CD4-positive, alpha-beta T cell treated with Interleukin-2 at 100 ng/mL for 4 hours (primary cell): ENCODE data around the gene CT45A5.
"Not testable (repeated sequence)": the region's sequence is repeated elsewhere in the genome, so short reads cannot be mapped to it uniquely, and the experiment has no call there.

Source experiments
- DNase-seq: peaks from one replicate; pipeline ENCODE4 v3.0.0-alpha.2; 2020; ENCODE audit warnings: low spot score

Gene CT45A5, protein sequence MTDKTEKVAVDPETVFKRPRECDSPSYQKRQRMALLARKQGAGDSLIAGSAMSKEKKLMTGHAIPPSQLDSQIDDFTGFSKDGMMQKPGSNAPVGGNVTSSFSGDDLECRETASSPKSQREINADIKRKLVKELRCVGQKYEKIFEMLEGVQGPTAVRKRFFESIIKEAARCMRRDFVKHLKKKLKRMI

DNA sequence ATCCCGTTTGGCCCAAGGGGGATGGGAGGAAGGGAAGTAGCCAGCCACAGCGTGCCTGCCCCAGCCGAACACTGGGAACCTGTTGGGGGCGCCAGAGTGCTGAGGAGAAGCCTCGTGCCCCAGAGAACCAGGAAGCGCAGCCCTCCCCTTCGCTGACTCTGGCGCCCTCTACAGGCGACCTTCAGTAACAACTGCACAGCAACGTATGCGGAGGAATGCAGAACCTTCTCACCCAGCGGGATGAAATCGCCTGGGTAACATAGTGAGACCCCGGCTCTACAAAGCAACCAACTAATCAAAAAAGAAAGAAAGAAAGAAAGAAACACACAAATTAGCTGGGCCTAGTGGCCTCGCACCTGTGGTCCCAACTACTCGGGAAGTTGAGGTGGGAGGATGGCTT lies at the start of gene CT45A5:
TSS of gene CT45A5 (minus strand) at position 101 of the 400 bp plus-strand sequence. CDS start 3,774 bp downstream, outside the sequence.
- not testable (repeated sequence) for DNase-seq

DNA sequence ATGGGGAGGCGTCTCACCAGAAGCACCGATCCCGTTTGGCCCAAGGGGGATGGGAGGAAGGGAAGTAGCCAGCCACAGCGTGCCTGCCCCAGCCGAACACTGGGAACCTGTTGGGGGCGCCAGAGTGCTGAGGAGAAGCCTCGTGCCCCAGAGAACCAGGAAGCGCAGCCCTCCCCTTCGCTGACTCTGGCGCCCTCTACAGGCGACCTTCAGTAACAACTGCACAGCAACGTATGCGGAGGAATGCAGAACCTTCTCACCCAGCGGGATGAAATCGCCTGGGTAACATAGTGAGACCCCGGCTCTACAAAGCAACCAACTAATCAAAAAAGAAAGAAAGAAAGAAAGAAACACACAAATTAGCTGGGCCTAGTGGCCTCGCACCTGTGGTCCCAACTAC lies 34.6 kb upstream of the CT45A5 start, which contains the start of gene CT45A2:
TSS of gene CT45A2 (minus strand) at position 101 of the 400 bp plus-strand sequence. CDS start 3,747 bp downstream, outside the sequence.
- DNase-seq = not testable (repeated sequence)

DNA sequence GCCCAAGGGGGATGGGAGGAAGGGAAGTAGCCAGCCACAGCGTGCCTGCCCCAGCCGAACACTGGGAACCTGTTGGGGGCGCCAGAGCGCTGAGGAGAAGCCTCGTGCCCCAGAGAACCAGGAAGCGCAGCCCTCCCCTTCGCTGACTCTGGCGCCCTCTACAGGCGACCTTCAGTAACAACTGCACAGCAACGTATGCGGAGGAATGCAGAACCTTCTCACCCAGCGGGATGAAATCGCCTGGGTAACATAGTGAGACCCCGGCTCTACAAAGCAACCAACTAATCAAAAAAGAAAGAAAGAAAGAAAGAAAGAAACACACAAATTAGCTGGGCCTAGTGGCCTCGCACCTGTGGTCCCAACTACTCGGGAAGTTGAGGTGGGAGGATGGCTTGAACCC lies 17.4 kb upstream of the CT45A5 start, which contains the start of gene CT45A6:
TSS of gene CT45A6 (minus strand) at position 101 of the 400 bp plus-strand sequence. CDS start 3,794 bp downstream, outside the sequence.
- not testable (repeated sequence) for DNase-seq

DNA sequence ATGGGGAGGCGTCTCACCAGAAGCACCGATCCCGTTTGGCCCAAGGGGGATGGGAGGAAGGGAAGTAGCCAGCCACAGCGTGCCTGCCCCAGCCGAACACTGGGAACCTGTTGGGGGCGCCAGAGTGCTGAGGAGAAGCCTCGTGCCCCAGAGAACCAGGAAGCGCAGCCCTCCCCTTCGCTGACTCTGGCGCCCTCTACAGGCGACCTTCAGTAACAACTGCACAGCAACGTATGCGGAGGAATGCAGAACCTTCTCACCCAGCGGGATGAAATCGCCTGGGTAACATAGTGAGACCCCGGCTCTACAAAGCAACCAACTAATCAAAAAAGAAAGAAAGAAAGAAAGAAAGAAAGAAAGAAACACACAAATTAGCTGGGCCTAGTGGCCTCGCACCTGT lies 17.2 kb downstream of the CT45A5 start, which contains the start of gene CT45A3:
TSS of gene CT45A3 (minus strand) at position 101 of the 400 bp plus-strand sequence. CDS start 3,747 bp downstream, outside the sequence.
- DNase-seq = not testable (repeated sequence)

DNA sequence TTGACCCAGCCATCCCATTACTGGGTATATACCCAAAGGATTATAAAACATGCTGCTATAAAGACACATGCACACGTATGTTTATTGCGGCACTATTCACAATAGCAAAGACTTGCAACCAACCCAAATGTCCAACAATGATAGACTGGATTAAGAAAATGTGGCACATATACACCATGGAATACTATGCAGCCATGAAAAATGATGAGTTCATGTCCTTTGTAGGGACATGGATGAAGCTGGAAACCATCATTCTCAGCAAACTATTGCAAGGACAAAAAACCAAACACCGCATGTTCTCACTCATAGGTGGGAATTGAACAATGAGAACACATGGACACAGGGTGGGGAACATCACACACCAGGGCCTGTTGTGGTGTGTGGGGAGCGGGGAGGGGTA lies 40.6 kb downstream of the CT45A5 start:
- not testable (repeated sequence) for DNase-seq

DNA sequence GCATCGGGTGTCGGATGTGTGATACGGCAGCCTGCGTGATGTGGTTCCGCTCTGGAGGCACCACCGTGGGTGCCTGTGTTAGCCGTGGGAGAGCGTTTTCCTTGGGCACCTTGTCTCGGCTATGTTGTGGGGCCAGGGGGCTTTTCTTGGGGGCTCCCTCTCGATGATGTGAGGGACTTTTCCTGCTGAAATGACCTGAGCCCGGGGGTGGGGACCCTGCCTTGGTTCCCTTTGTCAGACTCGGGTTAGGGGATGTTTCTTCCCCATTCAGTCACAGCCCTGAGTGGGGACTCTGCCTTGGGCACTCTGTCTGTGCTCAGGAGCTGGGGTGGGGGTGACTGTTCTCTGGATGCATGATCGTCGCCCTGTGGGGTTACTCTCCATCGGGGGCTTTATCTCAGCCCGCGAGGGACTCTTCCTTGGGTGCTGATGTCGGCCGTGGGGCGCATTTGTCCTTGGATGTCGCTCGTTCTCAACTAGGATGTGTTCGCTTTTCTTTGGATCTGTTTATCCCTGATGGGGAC lies 44.0 kb downstream of the CT45A5 start:
- DNase-seq = no peak

DNA sequence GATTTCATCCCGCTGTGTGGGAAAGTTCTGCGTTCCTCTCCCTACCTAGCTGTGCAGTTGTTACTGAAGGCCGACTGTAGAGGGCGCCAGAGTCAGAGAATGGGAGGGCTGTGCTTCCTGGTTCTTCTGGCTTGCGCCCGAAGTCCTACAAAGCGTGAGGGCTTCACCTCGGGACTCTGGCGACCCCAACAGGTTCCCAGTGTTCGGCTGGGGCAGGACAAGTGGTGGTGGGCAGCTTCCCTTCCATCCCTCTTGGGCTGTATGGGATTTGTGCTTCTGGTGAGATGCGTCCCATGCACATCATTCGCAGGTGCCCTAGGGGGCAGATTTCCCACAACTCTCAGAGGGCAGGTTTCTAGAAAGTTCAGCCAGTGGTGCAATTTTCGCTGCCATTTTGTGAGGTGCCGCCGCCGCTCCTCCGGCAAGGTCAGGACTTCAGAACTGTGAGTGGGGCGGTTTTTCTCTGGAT lies 44.6 kb downstream of the CT45A5 start:
- DNase-seq = no peak

DNA sequence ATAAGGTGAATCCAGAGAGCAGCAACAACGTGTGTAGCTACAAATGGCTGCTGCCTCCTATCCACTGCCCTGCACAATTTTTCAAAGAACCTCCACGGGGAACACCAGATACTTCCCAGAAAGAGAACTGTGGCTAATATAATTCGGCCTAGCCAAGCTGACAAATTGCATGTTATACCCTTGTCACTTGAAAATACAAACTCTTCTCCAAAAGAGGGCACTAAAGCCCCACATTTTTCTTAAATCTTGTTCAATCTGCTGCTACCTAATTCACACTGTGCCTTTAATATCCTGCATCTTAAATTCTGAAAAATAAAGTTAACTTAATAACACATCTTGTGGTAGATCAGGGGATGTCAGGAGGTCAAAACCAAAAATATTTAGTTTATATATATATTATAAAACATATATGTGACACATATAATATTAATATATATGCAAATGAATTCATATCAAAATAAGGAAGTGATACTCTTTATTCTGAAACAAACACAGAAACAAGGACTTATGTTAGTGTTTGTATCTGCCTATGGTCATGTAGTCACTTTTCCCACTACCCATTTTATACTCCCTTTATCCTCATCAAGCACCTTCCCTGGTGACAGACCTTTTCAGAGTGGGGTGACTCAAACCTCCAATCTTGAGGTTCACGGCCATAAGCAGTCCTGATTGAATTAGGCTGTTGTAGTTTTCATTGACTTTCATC lies 47.8 kb downstream of the CT45A5 start:
- DNase-seq = no peak

DNA sequence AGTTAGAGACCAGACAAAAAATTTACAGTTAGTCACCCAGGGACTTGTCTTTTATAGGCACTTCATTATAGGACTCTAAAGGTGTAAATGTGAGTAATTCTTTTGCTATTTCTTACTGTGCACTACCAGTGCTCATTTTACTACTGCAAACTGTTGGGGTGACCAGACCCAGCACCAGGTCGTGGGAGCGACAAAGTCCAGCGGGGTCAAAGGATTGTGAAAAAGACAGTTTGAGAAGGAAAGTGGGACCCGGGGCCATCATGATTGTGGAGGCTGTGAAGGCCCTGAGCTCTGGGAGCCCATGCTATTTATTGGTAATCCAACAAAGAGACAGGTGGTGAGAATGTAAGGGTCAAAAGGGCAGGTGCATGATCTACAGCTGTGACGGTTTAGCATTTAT lies 50.6 kb downstream of the CT45A5 start:
- DNase-seq = not testable (repeated sequence)
